Muscle layer of colon (tissue), 2 donors: ENCODE measurements around the gene RBP3.
"Not testable (repeated sequence)": the region's sequence is repeated elsewhere in the genome, so short reads cannot be mapped to it uniquely, and the experiment has no call there.

Experiments
- H3K27ac ChIP-seq: one replicate; pipeline ENCODE4 v1.7.0; 2013; ENCODE audit warnings: low read depth, mild to moderate bottlenecking, low read length, moderate library complexity
- H3K27me3 ChIP-seq, 2 donors: one replicate each; pipeline ENCODE4 v1.7.0; 2013; ENCODE audit warnings: low read length in 2 of 2, mild to moderate bottlenecking in 2 of 2; ENCODE audit not compliant: insufficient read depth in 2 of 2, control insufficient read depth in 1 of 2
- H3K36me3 ChIP-seq: one replicate; pipeline ENCODE4 v1.7.0; 2013; ENCODE audit warnings: mild to moderate bottlenecking, low read length; ENCODE audit not compliant: insufficient read depth
- H3K4me1 ChIP-seq: one replicate; pipeline ENCODE4 v1.7.0; 2013; ENCODE audit warnings: mild to moderate bottlenecking, low read length; ENCODE audit not compliant: insufficient read depth
- H3K4me3 ChIP-seq, 2 donors: one replicate each; pipeline ENCODE4 v1.7.0; 2013; ENCODE audit warnings: low read length in 2 of 2, low read depth in 1 of 2, mild to moderate bottlenecking in 1 of 2, moderate library complexity in 1 of 2
- H3K9ac ChIP-seq: one replicate; pipeline ENCODE4 v1.7.0; 2013; ENCODE audit warnings: low read length
- H3K9me3 ChIP-seq: one replicate; pipeline ENCODE4 v1.7.0; 2013; ENCODE audit warnings: mild to moderate bottlenecking, low read length
- donor health status: abdominal sarcoma.
- donor health status: Adenocarcinoma of cecum.

Gene RBP3

DNA sequence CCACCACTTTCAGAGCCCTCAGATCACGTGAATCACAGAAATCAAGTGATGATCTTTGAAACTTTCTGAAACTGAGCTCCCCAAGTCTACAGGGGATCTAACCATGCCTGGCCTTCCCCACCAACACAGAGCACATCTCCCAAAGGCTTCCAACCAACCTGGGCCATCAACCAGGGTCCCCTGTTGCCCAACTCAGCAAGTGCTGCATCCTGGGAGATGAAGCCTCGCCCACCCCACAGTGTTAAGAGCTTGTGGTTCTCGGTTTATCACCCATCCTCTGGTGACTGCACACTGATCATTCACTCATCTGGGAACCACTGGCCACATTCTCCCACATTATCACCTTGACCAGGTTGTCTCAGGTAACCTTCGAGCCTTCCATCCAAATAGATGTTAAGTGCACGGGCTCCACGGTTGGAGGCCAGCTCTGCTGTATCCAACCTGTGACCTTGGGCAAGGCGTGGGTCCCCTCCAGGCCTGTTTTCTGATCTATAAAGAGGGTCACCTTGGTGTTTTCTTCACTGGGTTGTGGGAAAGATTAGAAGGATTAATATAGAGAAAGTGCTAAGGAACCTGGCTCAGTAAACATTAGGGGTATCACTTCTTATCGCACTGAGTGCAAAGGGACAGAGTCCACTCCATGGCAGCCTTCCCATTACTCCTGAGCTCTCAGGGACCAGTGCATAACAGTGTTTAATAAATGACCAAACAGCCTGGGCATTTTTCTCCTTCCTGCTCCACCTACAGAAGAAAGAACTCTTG lies 32.4 kb downstream of the RBP3 start:
- no peak overlapping the region for H3K9ac ChIP-seq
- peaks cover 4% of the 10 kb centered on the region for H3K4me1 ChIP-seq
- no peaks in the 10 kb centered on the region for H3K36me3 ChIP-seq
- no peak overlapping the region for H3K27ac ChIP-seq
- H3K27me3 ChIP-seq = no peaks in the 10 kb centered on the region
- no peaks in the 10 kb centered on the region for H3K9me3 ChIP-seq
- H3K4me3 ChIP-seq = no peak overlapping the region

DNA sequence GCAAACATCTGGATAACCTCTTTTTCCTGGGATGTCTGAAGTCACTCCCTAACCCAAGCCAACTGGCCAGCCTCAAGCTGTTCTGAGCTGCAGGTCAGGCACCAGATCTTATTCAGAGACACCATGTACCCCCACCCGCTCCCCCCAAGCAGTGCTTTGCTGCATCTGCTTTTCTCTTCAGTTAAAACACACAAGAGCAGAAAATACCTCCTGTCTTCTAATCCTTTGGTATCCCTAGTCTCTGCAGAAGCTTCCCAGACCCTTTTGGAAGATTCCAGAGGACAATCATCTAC lies 32.9 kb downstream of the RBP3 start:
- no peak overlapping the region for H3K4me3 ChIP-seq
- H3K27me3 ChIP-seq = no peaks in the 10 kb centered on the region
- H3K4me1 ChIP-seq = peaks cover 4% of the 10 kb centered on the region
- H3K27ac ChIP-seq = no peak overlapping the region
- H3K9me3 ChIP-seq = no peaks in the 10 kb centered on the region
- no peaks in the 10 kb centered on the region for H3K36me3 ChIP-seq
- no peak overlapping the region for H3K9ac ChIP-seq

DNA sequence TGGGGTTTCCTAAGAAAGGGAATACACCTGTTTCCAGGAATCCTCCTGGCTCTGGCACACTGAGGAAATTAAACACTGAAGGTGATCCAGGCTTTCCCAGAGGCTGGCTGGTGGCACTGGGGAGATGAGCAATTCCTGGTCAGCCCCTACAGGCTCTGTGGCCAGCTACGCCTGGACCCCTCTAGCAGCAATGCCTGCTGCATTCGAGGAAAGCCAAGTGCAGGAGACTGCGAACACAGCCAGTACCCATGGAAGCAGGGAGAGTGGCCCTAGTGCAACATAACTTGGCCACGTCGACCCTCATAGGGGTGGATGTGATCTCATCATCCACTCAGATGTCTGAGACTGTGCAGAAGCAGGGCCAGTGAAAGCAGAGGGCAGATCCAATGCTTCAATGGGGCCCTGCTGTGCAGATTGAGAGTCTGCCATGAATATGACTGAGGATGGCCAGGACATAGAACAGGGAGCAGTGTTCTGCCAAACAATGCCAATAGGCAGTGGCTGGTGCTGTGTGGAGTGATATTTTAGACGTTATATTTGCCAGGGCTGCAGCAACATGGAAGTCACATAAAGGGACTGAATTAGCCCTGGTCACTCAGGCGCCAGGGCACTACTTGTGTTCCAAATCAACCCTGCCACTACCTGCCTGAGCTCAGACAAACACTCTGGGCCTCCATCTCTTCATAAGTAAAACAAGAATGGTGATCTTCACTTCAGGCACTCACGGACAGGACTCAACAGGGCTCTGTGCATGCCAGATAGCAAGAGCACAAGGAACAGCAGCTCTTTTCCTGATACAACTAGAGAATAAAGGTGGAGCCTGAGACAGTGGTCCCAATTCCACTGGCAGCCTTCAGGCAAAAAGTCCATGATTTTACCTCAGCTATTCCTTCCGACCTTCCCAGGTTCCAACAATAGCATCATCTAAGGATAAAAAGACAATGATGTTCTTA lies 33.5 kb downstream of the RBP3 start:
- no peak overlapping the region for H3K4me3 ChIP-seq
- H3K4me1 ChIP-seq = peaks cover 4% of the 10 kb centered on the region
- no peak overlapping the region for H3K9ac ChIP-seq
- H3K27ac ChIP-seq = no peak overlapping the region
- H3K36me3 ChIP-seq = no peaks in the 10 kb centered on the region
- H3K9me3 ChIP-seq = no peaks in the 10 kb centered on the region
- H3K27me3 ChIP-seq = no peaks in the 10 kb centered on the region

GRCh38 chr10:47383261-47384147 lies 35.3 kb downstream of the RBP3 start:
- Histone ChIP-seq H3K4me3 (peak overlapping the region; percentile 58 to 72), H3K9ac (no peak overlapping the region)

GRCh38 chr10:47384148-47384921 lies 36.2 kb downstream of the RBP3 start, which contains the start of gene ZNF488:
Gene ZNF488 (minus strand): TSS chr10:47384293. CDS start chr10:47368829, 15,464 bp downstream.
- Histone ChIP-seq H3K36me3 (no peaks in the 10 kb centered on the region), H3K4me1 (peaks cover 4% of the 10 kb centered on the region), H3K27me3 (no peaks in the 10 kb centered on the region), H3K4me3 (peak within 1 kb of the TSS; percentile 58 to 72), H3K9ac (no peak within 1 kb of the TSS), H3K9me3 (no peaks in the 10 kb centered on the region), H3K27ac (peak within 1 kb of the TSS; percentile 45)

More at GRCh38 chr10:47383261-47384147, 35.3 kb downstream of the RBP3 start:
- no peak overlapping the region for H3K27ac ChIP-seq
- no peaks in the 10 kb centered on the region for H3K36me3 ChIP-seq
- peaks cover 4% of the 10 kb centered on the region for H3K4me1 ChIP-seq
- H3K27me3 ChIP-seq = no peaks in the 10 kb centered on the region
- no peaks in the 10 kb centered on the region for H3K9me3 ChIP-seq

GRCh38 chr10:47386104-47386503 lies 37.9 kb downstream of the RBP3 start:
- not testable (repeated sequence) for H3K4me1 ChIP-seq, H3K36me3 ChIP-seq, H3K27me3 ChIP-seq, H3K9me3 ChIP-seq, H3K27ac ChIP-seq, H3K9ac ChIP-seq, H3K4me3 ChIP-seq

DNA sequence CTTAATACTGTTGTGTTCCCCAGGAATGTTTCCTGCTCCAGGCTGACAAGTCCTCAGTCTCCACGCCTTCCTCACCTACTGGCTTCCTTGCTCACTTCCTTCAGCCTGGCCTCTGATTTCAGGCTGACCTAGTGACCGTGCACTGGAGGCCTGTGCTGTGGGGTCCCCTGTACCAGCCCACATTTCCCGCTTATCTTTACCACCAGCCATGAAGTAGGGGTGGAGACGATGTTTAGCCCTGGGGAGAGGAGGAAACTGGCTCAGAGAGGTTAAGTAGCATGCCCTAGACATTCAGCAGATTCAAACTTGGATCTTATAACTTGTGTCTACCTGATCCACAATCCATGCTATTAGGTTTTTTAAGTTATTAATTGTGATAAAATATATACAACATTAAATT lies 40.7 kb downstream of the RBP3 start:
- Histone ChIP-seq H3K27me3 (no peaks in the 10 kb centered on the region), H3K36me3 (no peaks in the 10 kb centered on the region), H3K9ac (no peak overlapping the region), H3K4me1 (peaks cover 4% of the 10 kb centered on the region), H3K4me3 (no peak overlapping the region), H3K27ac (no peak overlapping the region), H3K9me3 (no peaks in the 10 kb centered on the region)

GRCh38 chr10:47389619-47390018 lies 41.5 kb downstream of the RBP3 start:
- Histone ChIP-seq H3K4me1 (peaks cover 4% of the 10 kb centered on the region), H3K4me3 (no peak overlapping the region), H3K9ac (no peak overlapping the region), H3K9me3 (no peaks in the 10 kb centered on the region), H3K36me3 (no peaks in the 10 kb centered on the region), H3K27me3 (no peaks in the 10 kb centered on the region), H3K27ac (no peak overlapping the region)

GRCh38 chr10:47396311-47396717 lies 48.2 kb downstream of the RBP3 start:
- H3K27me3 ChIP-seq = no peaks in the 10 kb centered on the region
- H3K9ac ChIP-seq = no peak overlapping the region
- no peaks in the 10 kb centered on the region for H3K36me3 ChIP-seq
- no peaks in the 10 kb centered on the region for H3K9me3 ChIP-seq
- no peaks in the 10 kb centered on the region for H3K4me1 ChIP-seq
- no peak overlapping the region for H3K27ac ChIP-seq
- H3K4me3 ChIP-seq = no peak overlapping the region

DNA sequence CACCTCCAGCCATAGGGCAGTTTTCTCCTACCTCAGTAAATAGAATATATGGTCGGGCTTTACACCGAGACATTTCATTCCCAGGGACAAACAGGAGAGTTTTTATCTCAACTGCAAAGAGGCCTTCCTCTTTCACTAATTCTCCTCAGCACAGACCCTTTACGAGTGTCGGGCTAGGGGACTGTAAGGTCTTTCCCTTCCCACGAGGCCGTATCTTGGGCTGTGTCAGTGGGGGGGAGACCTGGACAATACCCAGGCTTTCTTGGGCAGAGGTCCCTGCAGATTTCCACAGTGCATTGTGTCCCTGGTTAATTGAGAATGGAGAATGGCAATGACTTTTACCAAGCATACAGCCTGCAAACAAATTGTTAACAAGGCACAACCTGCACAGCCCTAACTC lies 49.1 kb downstream of the RBP3 start:
- Histone ChIP-seq H3K36me3 (no peaks in the 10 kb centered on the region), H3K4me3 (no peak overlapping the region), H3K27me3 (no peaks in the 10 kb centered on the region), H3K9me3 (no peaks in the 10 kb centered on the region), H3K4me1 (no peaks in the 10 kb centered on the region), H3K9ac (no peak overlapping the region), H3K27ac (no peak overlapping the region)
